GM21717 (cell line): ENCODE results near the gene KCND2.

Experiments
- ATAC-seq: cut with Tn5 transposase; IDR thresholded peaks from one replicate; pipeline ENCODE4 v1.9.1; 2021; ENCODE audit warnings: mild to moderate bottlenecking, moderate library complexity; ENCODE audit not compliant: unreplicated experiment

Gene KCND2

GRCh38 chr7:120480472-120480871, 207.5 kb downstream of the KCND2 start:
- no peak for ATAC-seq

GRCh38 chr7:120480930-120481329, 208.0 kb downstream of the KCND2 start:
- no peak for ATAC-seq

GRCh38 chr7:120486164-120486563, 213.2 kb downstream of the KCND2 start:
- ATAC-seq, result no peak

GRCh38 chr7:120502132-120502531, 229.2 kb downstream of the KCND2 start:
- no peak for ATAC-seq

GRCh38 chr7:120502825-120503224, 229.8 kb downstream of the KCND2 start:
- ATAC-seq, result no peak

- no peak for ATAC-seq
Measured at GRCh38 chr7:120504386-120504785, 231.4 kb downstream of the KCND2 start.

- no peak for ATAC-seq
Measured at GRCh38 chr7:120505770-120506169, 232.8 kb downstream of the KCND2 start.

GRCh38 chr7:120512701-120513100, 239.7 kb downstream of the KCND2 start:
- no peak for ATAC-seq

GRCh38 chr7:120519224-120519623, 246.2 kb downstream of the KCND2 start:
- no peak for ATAC-seq

- ATAC-seq, result no peak
Measured at GRCh38 chr7:120521761-120522737, 249.1 kb downstream of the KCND2 start.

GRCh38 chr7:120523985-120524384, 251.0 kb downstream of the KCND2 start:
- ATAC-seq, result no peak

- no peak for ATAC-seq
Measured at GRCh38 chr7:120526902-120527509, 254.0 kb downstream of the KCND2 start.

GRCh38 chr7:120529736-120530135, 256.8 kb downstream of the KCND2 start:
- ATAC-seq, result no peak

GRCh38 chr7:120538335-120538734, 265.4 kb downstream of the KCND2 start:
- no peak for ATAC-seq

GRCh38 chr7:120539321-120539720, 266.3 kb downstream of the KCND2 start:
- ATAC-seq, result no peak

- no peak for ATAC-seq
Measured at GRCh38 chr7:120547605-120548004, 274.6 kb downstream of the KCND2 start.

- no peak for ATAC-seq
Measured at GRCh38 chr7:120550494-120551048, 277.6 kb downstream of the KCND2 start.

GRCh38 chr7:120553491-120553890, 280.5 kb downstream of the KCND2 start:
- no peak for ATAC-seq

- peak; percentile 77 for ATAC-seq
Measured at GRCh38 chr7:120554960-120555571, 282.1 kb downstream of the KCND2 start.

- no peak for ATAC-seq
Measured at GRCh38 chr7:120564145-120564544, 291.2 kb downstream of the KCND2 start.

- no peak for ATAC-seq
Measured at GRCh38 chr7:120567204-120567603, 294.2 kb downstream of the KCND2 start.
